ENCODE results near the gene ADARB1. TPM values are rescaled to one million over a fixed set of nuclear protein-coding genes. Genes with fewer than 3 reads are reported as not detected.

Gene ADARB1
- total and polyA plus RNA-seq, 8 donors, result 3.2 to 33.9 (median 9.4) TPM

DNA sequence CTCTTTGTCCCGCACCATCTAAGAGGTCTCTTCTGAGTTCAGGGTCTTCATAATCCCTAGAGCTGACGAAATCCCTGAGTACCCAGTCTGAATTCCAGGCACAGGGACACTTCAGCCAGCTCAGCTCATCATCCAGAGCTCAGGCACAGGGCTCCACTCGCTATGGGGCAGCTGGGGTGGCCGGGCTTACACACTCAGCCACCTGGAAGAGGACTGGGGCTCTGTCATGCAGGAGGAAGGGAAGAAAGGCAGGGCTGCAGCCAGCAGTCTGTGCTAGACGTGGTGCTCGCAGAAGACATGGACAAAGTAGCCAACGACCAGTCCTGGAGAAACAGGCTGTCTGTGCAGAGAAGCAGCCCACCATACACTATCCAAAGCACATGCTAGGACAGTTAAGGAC, 124.8 kb downstream of the ADARB1 start:
- no peak overlapping the region for H3K4me3 ChIP-seq
- 81 to 92% (median 90%) methylated on average over 6 to 7 of the region's 7 CpGs for WGBS, 5 donors
- H3K9me3 ChIP-seq, result no peaks in the 10 kb centered on the region
- intact Hi-C loops (cut with DNase I; ENCODE audit: low total_unique reads), result no loop called here
- no peak for DNase-seq
- H3K27me3 ChIP-seq, result no peaks in the 10 kb centered on the region
- no peak overlapping the region for H3K27ac ChIP-seq
- peaks cover 0 to 6% (median 0%) of the 10 kb centered on the region in 4 donors for H3K4me1 ChIP-seq
- H3K36me3 ChIP-seq, result peaks cover under 1 to 63% (median 19%) of the 10 kb centered on the region in 4 donors
- no peak for TF ChIP-seq POLR2AphosphoS5 (IDR thresholded peaks at IDR 0.05)
- no peak for TF ChIP-seq POLR2A (IDR thresholded peaks at IDR 0.05)
- TF ChIP-seq, protein P1, sequence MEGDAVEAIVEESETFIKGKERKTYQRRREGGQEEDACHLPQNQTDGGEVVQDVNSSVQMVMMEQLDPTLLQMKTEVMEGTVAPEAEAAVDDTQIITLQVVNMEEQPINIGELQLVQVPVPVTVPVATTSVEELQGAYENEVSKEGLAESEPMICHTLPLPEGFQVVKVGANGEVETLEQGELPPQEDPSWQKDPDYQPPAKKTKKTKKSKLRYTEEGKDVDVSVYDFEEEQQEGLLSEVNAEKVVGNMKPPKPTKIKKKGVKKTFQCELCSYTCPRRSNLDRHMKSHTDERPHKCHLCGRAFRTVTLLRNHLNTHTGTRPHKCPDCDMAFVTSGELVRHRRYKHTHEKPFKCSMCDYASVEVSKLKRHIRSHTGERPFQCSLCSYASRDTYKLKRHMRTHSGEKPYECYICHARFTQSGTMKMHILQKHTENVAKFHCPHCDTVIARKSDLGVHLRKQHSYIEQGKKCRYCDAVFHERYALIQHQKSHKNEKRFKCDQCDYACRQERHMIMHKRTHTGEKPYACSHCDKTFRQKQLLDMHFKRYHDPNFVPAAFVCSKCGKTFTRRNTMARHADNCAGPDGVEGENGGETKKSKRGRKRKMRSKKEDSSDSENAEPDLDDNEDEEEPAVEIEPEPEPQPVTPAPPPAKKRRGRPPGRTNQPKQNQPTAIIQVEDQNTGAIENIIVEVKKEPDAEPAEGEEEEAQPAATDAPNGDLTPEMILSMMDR (IDR thresholded peaks at IDR 0.05), result no peak

GRCh38 chr21:45200031-45200430, 125.7 kb downstream of the ADARB1 start:
- Histone ChIP-seq H3K4me1 (peaks cover 0 to 6% (median 0%) of the 10 kb centered on the region in 4 donors), H3K9me3 (no peaks in the 10 kb centered on the region), H3K4me3 (no peak overlapping the region), H3K27ac (no peak overlapping the region), H3K36me3 (peaks cover 9 to 67% (median 27%) of the 10 kb centered on the region in 4 donors), H3K27me3 (no peaks in the 10 kb centered on the region)
- no peak for DNase-seq
- WGBS, 5 donors, result 89 to 97% (median 95%) methylated on average over 4 to 8 of the region's 8 CpGs
- TF ChIP-seq POLR2AphosphoS5 (IDR thresholded peaks at IDR 0.05) (no peak), POLR2A (IDR thresholded peaks at IDR 0.05) (no peak), EP300 (IDR thresholded peaks at IDR 0.05) (no peak)
- TF ChIP-seq, protein P1 (IDR thresholded peaks at IDR 0.05), result no peak
- intact Hi-C loops (cut with DNase I; ENCODE audit: low total_unique reads), result no loop called here

DNA sequence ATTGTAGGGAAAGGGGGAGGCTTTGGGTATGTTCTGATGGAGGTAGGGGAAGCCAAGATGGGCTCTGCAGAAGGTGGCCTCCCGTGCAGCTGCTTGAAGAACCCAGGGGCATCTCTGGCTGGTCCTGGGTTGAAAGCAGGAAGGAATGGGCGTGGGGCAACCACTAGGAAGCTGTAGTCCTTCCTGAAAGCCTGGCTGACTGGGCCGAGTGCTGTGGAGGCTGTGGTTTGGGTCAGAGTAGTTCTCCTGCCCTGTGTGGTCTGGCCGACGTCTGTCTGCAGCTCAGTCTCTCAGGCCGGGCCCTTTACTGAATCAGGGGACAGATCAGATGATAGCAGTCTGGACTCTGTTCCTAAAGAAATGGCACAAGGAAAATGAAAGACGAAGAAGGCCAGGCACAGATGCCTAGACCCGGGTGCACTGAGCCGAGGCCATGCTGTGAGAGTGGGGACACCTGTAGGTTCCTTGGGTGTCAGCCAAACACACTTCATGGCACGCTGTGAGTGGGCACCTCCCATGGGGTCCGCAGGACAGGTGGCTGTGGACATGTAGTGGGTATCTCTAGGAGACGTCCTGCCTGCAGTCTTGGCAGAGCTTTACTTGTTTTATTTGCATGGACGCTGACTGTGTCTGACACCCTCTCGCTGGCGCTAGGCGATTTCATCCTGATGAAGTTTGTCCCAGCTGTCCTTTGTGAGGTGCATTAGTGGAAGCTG, 126.4 kb downstream of the ADARB1 start:
- Histone ChIP-seq H3K4me1 (peaks cover 0 to 6% (median 0%) of the 10 kb centered on the region in 4 donors), H3K36me3 (peaks cover 13 to 70% (median 33%) of the 10 kb centered on the region in 4 donors), H3K4me3 (no peak overlapping the region), H3K27ac (no peak overlapping the region), H3K9me3 (no peaks in the 10 kb centered on the region), H3K27me3 (no peaks in the 10 kb centered on the region)
- TF ChIP-seq, protein P1 (IDR thresholded peaks at IDR 0.05), result no peak
- TF ChIP-seq POLR2A (IDR thresholded peaks at IDR 0.05), result no peak
- TF ChIP-seq POLR2AphosphoS5 (IDR thresholded peaks at IDR 0.05), result no peak
- TF ChIP-seq EP300 (IDR thresholded peaks at IDR 0.05), result no peak
- intact Hi-C loops (cut with DNase I; ENCODE audit: low total_unique reads), result no loop called here
- DNase-seq, result no peak
- 75 to 87% (median 80%) methylated on average over 15 to 16 of the region's 16 CpGs for WGBS, 5 donors

DNA sequence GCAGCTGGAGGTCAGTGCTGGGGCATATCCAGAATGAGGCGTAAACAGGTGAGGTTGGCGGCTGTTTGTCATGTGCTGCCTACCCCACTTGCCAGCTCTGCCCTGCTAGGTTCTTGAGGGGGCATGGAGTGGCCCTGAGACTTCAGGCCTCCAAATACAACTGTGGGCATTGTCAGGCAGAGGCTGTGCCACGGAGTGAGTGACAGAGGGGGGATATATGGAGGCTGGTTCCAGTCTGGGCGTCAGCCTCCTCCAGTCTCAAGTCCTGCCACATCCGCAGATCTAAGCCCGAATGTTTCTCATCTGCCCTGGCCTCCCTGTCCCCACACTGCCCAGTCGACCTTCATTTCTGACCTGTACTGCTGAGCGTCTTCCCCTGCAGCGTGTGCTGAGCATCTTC, 128.0 kb downstream of the ADARB1 start:
- no peak overlapping the region for H3K27ac ChIP-seq
- no peak overlapping the region for H3K4me3 ChIP-seq
- intact Hi-C loops (cut with DNase I; ENCODE audit: low total_unique reads), result no loop called here
- peaks cover 13 to 76% (median 37%) of the 10 kb centered on the region in 4 donors for H3K36me3 ChIP-seq
- WGBS, 5 donors, result 86 to 93% (median 90%) methylated on average over 9 of the region's 9 CpGs
- DNase-seq, result no peak
- no peaks in the 10 kb centered on the region for H3K27me3 ChIP-seq
- H3K9me3 ChIP-seq, result no peaks in the 10 kb centered on the region
- peaks cover 0 to 6% (median 0%) of the 10 kb centered on the region in 4 donors for H3K4me1 ChIP-seq
- TF ChIP-seq, protein P1 (IDR thresholded peaks at IDR 0.05), result no peak
- no peak for TF ChIP-seq POLR2AphosphoS5 (IDR thresholded peaks at IDR 0.05)
- TF ChIP-seq EP300 (IDR thresholded peaks at IDR 0.05), result no peak
- no peak for TF ChIP-seq POLR2A (IDR thresholded peaks at IDR 0.05)

Data from stomach (tissue), 9 donors.